Neuronal stem cell (in vitro differentiated cells): ENCODE results near the gene ALKBH7. TPM values are rescaled to one million over a fixed set of nuclear protein-coding genes. Genes with fewer than 3 reads are reported as not detected.

ENCODE experiments used
- DNase-seq: peaks from one replicate; pipeline ENCODE4 v3.0.0-alpha.2; 2013; ENCODE audit warnings: low spot score
- H2AFZ ChIP-seq: one replicate; pipeline ENCODE4 v1.6.1; 2013; ENCODE audit warnings: mild to moderate bottlenecking, low read length, inconsistent platforms
- H2AK5ac ChIP-seq: 2 replicates; pipeline ENCODE4 v1.6.1; 2013; ENCODE audit warnings: low read depth, mild to moderate bottlenecking, inconsistent platforms, low read length, moderate library complexity, mixed read lengths
- H2BK120ac ChIP-seq: 2 replicates; pipeline ENCODE4 v1.6.1; 2013; ENCODE audit warnings: low read depth, mild to moderate bottlenecking, inconsistent platforms, low read length, moderate library complexity, mixed read lengths
- H2BK12ac ChIP-seq: one replicate; pipeline ENCODE4 v1.6.1; 2013; ENCODE audit warnings: low read length, inconsistent platforms
- H2BK15ac ChIP-seq: 2 replicates; pipeline ENCODE4 v1.6.1; 2013; ENCODE audit warnings: mild to moderate bottlenecking, low read length, inconsistent platforms, mixed read lengths
- H2BK5ac ChIP-seq: one replicate; pipeline ENCODE4 v1.6.1; 2013; ENCODE audit warnings: inconsistent platforms, mild to moderate bottlenecking, low read length, moderate library complexity
- H3K14ac ChIP-seq: one replicate; pipeline ENCODE4 v1.6.1; 2013; ENCODE audit warnings: low read length, inconsistent platforms
- H3K18ac ChIP-seq: 2 replicates; pipeline ENCODE4 v1.6.1; 2013; ENCODE audit warnings: low read length, inconsistent platforms
- H3K23ac ChIP-seq: 2 replicates; pipeline ENCODE4 v1.6.1; 2013; ENCODE audit warnings: low read depth, mild to moderate bottlenecking, mixed read lengths, low read length, inconsistent platforms; ENCODE audit not compliant: poor library complexity
- H3K27ac ChIP-seq: replicated peaks from 3 replicates; pipeline ENCODE4 v1.5.1; 2013; ENCODE audit warnings: low read length, inconsistent platforms
- H3K27me3 ChIP-seq, 3 experiments: 2 replicates each; pipeline ENCODE4 v1.6.1; 2013; ENCODE audit warnings: low read length in 3 of 3, mild to moderate bottlenecking in 2 of 3, inconsistent platforms in 1 of 3, low read depth in 1 of 3, mixed read lengths in 1 of 3, moderate library complexity in 1 of 3; ENCODE audit not compliant: control insufficient read depth in 3 of 3, insufficient read depth in 3 of 3
- H3K36me3 ChIP-seq, 2 donors: replicated peaks in 1 of 2; 2 replicates each; pipeline ENCODE4 v1.6.1; 2013; ENCODE audit warnings: low read length in 2 of 2; ENCODE audit not compliant: control insufficient read depth in 2 of 2, insufficient read depth in 2 of 2
- H3K4ac ChIP-seq: 2 replicates; pipeline ENCODE4 v1.6.1; 2013; ENCODE audit warnings: inconsistent platforms, mild to moderate bottlenecking, low read length, moderate library complexity
- H3K4me1 ChIP-seq, 2 donors: 1 replicate in 1 of 2; 2 replicates in 1 of 2; pipeline ENCODE4 v1.6.1; 2013; ENCODE audit warnings: low read length in 2 of 2, low read depth in 1 of 2; ENCODE audit not compliant: control insufficient read depth in 2 of 2, insufficient read depth in 1 of 2
- H3K4me2 ChIP-seq: one replicate; pipeline ENCODE4 v1.6.1; 2013; ENCODE audit warnings: mild to moderate bottlenecking, low read length, inconsistent platforms; ENCODE audit not compliant: insufficient read depth, poor library complexity, severe bottlenecking
- H3K4me3 ChIP-seq, 2 donors: 2 replicates each; pipeline ENCODE4 v1.5.1; 2013; ENCODE audit warnings: low read length in 2 of 2, mild to moderate bottlenecking in 2 of 2, inconsistent platforms in 1 of 2, moderate library complexity in 1 of 2
- H3K79me1 ChIP-seq: one replicate; pipeline ENCODE4 v1.6.1; 2013; ENCODE audit warnings: low read depth, mild to moderate bottlenecking, inconsistent platforms, low read length, moderate library complexity
- H3K9ac ChIP-seq: one replicate; pipeline ENCODE4 v1.6.1; 2013; ENCODE audit warnings: mild to moderate bottlenecking, low read depth, low read length, inconsistent platforms; ENCODE audit not compliant: poor library complexity
- H3K9me3 ChIP-seq, 2 donors: replicated peaks in 1 of 2; 2 replicates each; pipeline versions ENCODE3 to v1.6.1; 2013; ENCODE audit warnings: low read length in 2 of 2, mild to moderate bottlenecking in 2 of 2, inconsistent platforms in 1 of 2, low read depth in 1 of 2, mixed read lengths in 1 of 2, moderate library complexity in 1 of 2; ENCODE audit not compliant: control insufficient read depth in 2 of 2, insufficient read depth in 1 of 2
- H4K8ac ChIP-seq: one replicate; pipeline ENCODE4 v1.6.1; 2013; ENCODE audit warnings: low read depth, mild to moderate bottlenecking, inconsistent platforms, low read length, moderate library complexity
- H4K91ac ChIP-seq: one replicate; pipeline ENCODE4 v1.6.1; 2013; ENCODE audit warnings: low read length, low read depth, mild to moderate bottlenecking, inconsistent platforms; ENCODE audit not compliant: poor library complexity
- WGBS, 2 donors: extraction: QIAGEN DNeasy Blood & Tissue Kit; methylation state at CpG; one replicate each; pipeline ENCODE4 v1.1.7; 2013; ENCODE audit warnings: missing lambda C conversion rate in 2 of 2, mixed read lengths in 1 of 2; ENCODE audit not compliant: insufficient read length in 2 of 2, insufficient replicate concordance in 1 of 2; ENCODE audit errors: extremely low coverage in 2 of 2; 5-methylcytosine and 5-hydroxymethylcytosine counted together
- polyA plus RNA-seq, 2 experiments: library from polyadenylated mRNA; stranded (reverse); fragments of 200-250 nt; gene quantifications; one replicate each; pipeline ENCODE4 v1.2.3, GENCODE V29; 2013

Gene ALKBH7, protein sequence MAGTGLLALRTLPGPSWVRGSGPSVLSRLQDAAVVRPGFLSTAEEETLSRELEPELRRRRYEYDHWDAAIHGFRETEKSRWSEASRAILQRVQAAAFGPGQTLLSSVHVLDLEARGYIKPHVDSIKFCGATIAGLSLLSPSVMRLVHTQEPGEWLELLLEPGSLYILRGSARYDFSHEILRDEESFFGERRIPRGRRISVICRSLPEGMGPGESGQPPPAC
- 79.0 TPM for polyA plus RNA-seq (2013, experiment 1 of 2)
- 74.8 TPM for polyA plus RNA-seq (2013, experiment 2 of 2)

DNA sequence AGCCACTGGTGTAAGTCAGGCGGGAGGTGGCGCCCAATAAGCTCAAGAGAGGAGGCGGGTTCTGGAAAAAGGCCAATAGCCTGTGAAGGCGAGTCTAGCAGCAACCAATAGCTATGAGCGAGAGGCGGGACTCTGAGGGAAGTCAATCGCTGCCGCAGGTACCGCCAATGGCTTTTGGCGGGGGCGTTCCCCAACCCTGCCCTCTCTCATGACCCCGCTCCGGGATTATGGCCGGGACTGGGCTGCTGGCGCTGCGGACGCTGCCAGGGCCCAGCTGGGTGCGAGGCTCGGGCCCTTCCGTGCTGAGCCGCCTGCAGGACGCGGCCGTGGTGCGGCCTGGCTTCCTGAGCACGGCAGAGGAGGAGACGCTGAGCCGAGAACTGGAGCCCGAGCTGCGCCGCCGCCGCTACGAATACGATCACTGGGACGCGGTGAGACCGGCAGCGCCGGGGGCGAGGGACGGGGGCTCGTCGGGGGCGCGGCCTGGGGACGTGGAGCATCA, at the start of gene ALKBH7:
TSS of gene ALKBH7 (plus strand) at position 201 of the 502 bp plus-strand sequence. CDS start at position 228, 27 bp downstream.
- Histone ChIP-seq H3K36me3 (peaks cover 22 to 26% of the 10 kb centered on the region in 2 donors), H3K27ac (peak within 1 kb of the TSS; percentile 99), H3K23ac (peak within 1 kb of the TSS; percentile 99), H2BK120ac (no peak within 1 kb of the TSS), H3K4me3 (peak within 1 kb of the TSS; percentile 76 to 96), H3K9me3 (no peaks in the 10 kb centered on the region), H4K91ac (no peak within 1 kb of the TSS), H2AFZ (peak within 1 kb of the TSS; percentile 97), H3K14ac (peak within 1 kb of the TSS; percentile 8), H3K27me3 (no peaks in the 10 kb centered on the region), H4K8ac (peak within 1 kb of the TSS; percentile 72), H3K18ac (peak within 1 kb of the TSS; percentile 99), H2BK15ac (peak within 1 kb of the TSS; percentile 89), H3K79me1 (peaks cover 14% of the 10 kb centered on the region), H3K4me1 (peaks cover 8% of the 10 kb centered on the region in 2 donors), H3K9ac (peak within 1 kb of the TSS; percentile 99), H3K4me2 (peak within 1 kb of the TSS; percentile 69), H2BK12ac (no peak within 1 kb of the TSS), H3K4ac (peak within 1 kb of the TSS; percentile 97), H2BK5ac (peak within 1 kb of the TSS; percentile 100), H2AK5ac (peak within 1 kb of the TSS; percentile 92)
- no CpG with 5 or more reads among the region's 47 CpGs for WGBS, 2 donors
- peak; percentile 98 for DNase-seq

DNA sequence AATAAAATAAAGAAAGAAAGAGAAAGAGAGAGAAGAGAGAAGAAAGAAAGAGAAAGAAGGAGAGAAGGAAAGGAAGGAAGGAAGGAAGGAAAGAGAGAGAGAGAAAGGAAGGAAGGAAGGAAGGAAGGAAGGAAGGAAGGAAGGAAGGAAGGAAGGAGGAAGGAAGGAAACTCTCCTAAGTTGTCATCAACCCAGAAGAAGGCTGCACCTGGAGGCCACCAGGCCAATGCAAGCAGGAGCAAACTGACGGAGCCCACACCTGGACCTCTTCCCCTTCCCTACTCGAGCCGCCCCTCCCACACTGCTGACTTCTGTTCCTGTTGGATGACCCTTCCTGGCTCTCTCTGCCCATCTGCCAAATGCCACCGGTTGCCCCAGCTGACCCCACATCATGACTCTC, 47.8 kb upstream of the ALKBH7 start:
- no peak overlapping the region for H2BK120ac ChIP-seq
- no peak overlapping the region for H3K4me2 ChIP-seq
- no peaks in the 10 kb centered on the region for H3K79me1 ChIP-seq
- no peak overlapping the region for H3K4ac ChIP-seq
- H4K91ac ChIP-seq = no peak overlapping the region
- no peaks in the 10 kb centered on the region for H3K27me3 ChIP-seq
- H3K18ac ChIP-seq = no peak overlapping the region
- H2AK5ac ChIP-seq = no peak overlapping the region
- H2BK15ac ChIP-seq = no peak overlapping the region
- no peak for DNase-seq
- no peak overlapping the region for H2AFZ ChIP-seq
- H3K4me3 ChIP-seq = no peak overlapping the region
- H3K4me1 ChIP-seq = no peaks in the 10 kb centered on the region
- no peaks in the 10 kb centered on the region for H3K36me3 ChIP-seq
- no peak overlapping the region for H3K14ac ChIP-seq
- WGBS, 2 donors = no CpG with 5 or more reads among the region's 4 CpGs
- H2BK5ac ChIP-seq = no peak overlapping the region
- no peak overlapping the region for H3K23ac ChIP-seq
- no peak overlapping the region for H3K27ac ChIP-seq
- H4K8ac ChIP-seq = no peak overlapping the region
- no peak overlapping the region for H2BK12ac ChIP-seq
- H3K9ac ChIP-seq = no peak overlapping the region
- H3K9me3 ChIP-seq = peaks cover 0 to 10% of the 10 kb centered on the region in 2 donors

DNA sequence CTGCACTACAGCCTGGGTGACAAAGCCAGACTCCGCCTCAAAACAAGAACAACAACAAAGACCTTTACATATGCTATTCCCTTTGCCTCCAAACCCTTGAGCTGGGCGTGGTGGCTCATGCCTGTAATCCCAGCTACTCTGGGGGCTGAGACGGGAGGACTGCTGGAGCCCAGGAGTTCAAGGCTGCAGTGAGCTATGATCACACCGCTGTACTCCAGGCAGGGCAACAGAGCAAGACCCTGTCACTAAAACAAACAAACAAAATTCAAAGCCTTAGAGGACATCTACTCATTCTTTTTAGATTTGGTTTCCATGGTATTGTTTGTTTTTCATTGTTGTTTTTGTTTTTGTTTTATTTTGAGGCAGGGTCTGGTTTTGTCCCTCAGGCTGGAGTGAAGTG, 47.0 kb upstream of the ALKBH7 start:
- Histone ChIP-seq H4K8ac (no peak overlapping the region), H3K9ac (no peak overlapping the region), H3K36me3 (no peaks in the 10 kb centered on the region), H3K79me1 (no peaks in the 10 kb centered on the region), H3K27me3 (no peaks in the 10 kb centered on the region), H2BK120ac (no peak overlapping the region), H2AK5ac (no peak overlapping the region), H3K23ac (no peak overlapping the region), H3K4me1 (no peaks in the 10 kb centered on the region), H3K4ac (no peak overlapping the region), H4K91ac (no peak overlapping the region), H2AFZ (no peak overlapping the region), H3K9me3 (peaks cover 0 to 10% of the 10 kb centered on the region in 2 donors), H3K4me3 (no peak overlapping the region), H3K27ac (no peak overlapping the region), H2BK15ac (no peak overlapping the region), H3K4me2 (no peak overlapping the region), H3K18ac (no peak overlapping the region), H3K14ac (no peak overlapping the region), H2BK5ac (no peak overlapping the region), H2BK12ac (no peak overlapping the region)
- no CpG with 5 or more reads among the region's 4 CpGs for WGBS, 2 donors
- no peak for DNase-seq

DNA sequence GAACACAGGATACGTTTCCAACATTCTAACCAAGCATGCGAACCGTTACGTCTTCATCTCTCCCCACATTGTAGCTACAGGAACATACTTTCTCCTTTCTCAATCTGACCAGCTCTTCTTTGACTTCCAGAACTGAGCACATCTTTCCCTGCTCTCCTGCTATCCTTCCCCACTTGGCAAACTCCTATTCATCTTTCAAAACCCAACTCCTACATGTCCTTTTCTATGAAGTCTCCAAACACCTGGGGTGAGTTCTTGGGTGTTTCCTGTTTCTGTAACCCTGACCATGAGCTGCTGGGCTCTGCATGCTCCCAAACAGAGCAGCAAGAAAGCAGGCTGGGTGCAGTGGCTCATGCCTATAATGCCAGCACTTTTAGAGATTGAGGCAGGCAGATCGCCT, 45.8 kb upstream of the ALKBH7 start:
- Histone ChIP-seq H3K36me3 (no peaks in the 10 kb centered on the region), H3K27me3 (no peaks in the 10 kb centered on the region), H3K27ac (no peak overlapping the region), H3K4me1 (no peaks in the 10 kb centered on the region), H3K18ac (no peak overlapping the region), H3K4me3 (peak overlapping the region in 1 of 2 donors; percentile 28), H2BK5ac (no peak overlapping the region), H3K4me2 (no peak overlapping the region), H4K91ac (no peak overlapping the region), H3K23ac (no peak overlapping the region), H3K9ac (no peak overlapping the region), H2BK120ac (no peak overlapping the region), H2BK15ac (no peak overlapping the region), H4K8ac (no peak overlapping the region), H2AK5ac (no peak overlapping the region), H3K9me3 (peaks cover 0 to 9% of the 10 kb centered on the region in 2 donors), H2BK12ac (no peak overlapping the region), H3K14ac (no peak overlapping the region), H2AFZ (peak overlapping the region; percentile 49), H3K79me1 (no peaks in the 10 kb centered on the region), H3K4ac (no peak overlapping the region)
- WGBS, 2 donors = no CpG with 5 or more reads among the region's 5 CpGs
- DNase-seq = no peak
